GM18498 (cell line): ENCODE data around the gene PBX3.

Experiments used
- ATAC-seq: cut with Tn5 transposase; IDR thresholded peaks from one replicate; pipeline ENCODE4 v1.9.1; 2021; ENCODE audit warnings: mild to moderate bottlenecking, moderate library complexity; ENCODE audit not compliant: unreplicated experiment

The PBX3 gene

DNA sequence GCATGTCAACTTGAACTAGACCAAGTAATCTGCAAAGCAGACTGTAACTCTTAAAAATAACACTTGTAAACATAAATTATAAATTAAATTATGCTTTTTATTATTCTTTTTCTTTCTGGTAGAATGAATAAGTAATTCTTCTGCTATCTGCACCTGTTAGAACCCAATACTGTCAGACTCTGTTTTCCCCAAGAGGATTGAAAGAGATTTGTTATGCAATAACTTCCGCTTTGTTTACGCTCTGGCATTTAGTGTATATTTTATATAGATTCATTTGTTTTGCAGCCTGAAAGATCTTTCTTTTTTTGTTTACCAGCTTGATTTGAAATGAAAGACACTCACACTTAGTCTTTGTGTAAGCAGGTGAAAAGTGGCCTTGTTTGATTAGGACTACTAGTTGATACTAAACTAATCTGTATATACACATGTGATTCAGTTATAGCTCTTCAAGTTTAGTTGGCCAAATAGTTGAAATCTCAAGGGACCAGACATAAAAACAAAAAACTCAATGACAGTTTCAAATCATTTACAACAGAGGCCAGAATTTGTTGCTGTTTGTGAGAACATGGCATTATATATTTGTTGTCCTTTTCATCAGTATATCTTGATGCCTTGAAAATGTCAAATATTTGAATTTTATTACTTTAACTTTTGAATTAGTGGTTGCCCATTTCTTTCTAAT lies 155.8 kb downstream of the PBX3 start:
- no peak for ATAC-seq

DNA sequence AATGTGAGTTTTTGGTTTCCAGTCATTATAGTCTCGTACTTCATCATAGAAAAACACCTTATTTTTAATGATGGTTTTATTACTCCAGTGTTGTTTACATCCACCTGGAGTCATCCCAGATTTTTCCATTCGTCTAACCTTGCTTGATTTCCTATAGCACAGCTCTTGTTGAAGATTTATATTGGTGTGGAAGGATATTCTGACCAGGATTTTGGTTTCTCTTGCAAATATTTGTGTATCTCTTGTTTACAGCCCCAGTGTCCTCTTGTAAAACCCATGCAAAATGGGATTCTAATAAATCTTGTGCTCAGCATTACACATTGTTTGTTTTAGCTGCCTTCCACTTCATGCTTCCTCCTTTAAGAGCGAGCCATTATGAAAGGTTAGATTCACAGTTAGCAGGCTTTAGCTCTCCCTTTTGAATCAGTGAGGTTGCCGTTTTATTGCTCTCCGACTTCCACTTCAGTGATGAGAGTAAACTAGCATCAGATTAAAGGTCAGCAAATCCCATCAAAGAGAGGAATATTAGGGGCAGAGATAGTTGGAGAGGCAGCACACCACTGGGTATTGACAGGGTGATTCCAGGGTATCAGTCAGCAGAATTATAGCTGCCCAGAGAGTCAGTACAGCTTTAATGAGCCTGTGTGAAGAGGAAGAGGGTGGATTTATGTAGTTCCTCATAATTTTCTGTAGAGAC lies 157.1 kb downstream of the PBX3 start:
- no peak for ATAC-seq

DNA sequence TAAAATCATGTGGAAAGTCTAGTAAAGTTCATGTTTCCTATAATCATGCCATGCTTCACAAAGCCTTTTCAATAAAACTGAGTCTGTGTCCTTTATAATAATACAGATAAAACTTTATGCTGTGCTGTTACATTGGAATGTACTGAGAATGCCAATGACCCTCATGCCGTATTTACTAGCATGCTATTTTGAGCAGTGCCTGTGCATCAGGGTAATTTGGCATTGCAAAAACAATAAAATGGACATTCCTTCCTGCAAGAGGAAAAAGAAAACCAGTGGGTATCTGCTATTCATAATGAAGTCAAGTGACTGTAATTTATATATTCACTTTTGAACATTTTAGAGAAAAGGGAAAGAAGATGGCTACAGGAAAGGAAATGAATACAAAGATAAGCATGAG lies 159.0 kb downstream of the PBX3 start:
- ATAC-seq = no peak

DNA sequence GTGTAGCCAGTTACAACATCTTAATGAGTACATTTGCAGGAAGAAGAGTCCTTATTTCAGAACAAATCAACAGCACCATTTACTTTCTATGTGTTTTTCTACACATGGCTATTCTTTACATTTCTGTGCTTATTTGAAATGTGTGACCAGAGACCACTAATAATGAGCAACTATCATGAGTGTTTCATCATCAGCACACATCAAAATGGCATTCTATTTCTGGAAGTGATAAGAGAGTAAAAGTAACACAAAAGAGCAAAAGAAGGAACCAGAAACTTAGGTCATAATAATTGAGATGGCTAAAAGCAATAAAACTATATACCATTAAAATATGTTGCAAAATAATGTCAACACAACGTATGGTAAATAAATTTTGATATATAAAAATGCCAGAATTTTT lies 159.7 kb downstream of the PBX3 start:
- ATAC-seq = no peak

DNA sequence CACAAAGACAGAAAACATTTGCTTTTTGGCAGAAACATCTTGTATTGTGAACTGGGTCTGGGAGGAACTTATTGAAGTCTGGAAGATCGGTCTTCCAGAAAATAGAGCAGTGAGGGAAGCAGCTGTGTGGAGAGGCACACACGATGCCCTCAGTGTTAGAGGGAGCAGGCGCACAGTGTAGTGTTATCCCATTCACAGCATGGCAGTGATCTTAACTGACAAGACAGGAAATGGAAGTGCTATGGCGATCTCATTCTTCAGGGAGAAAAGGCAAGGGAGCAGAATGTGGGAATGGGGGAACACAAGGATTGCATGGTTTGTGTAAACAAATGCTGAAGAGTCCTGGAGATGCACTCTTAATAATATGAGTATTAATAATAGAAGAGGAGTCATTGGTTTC lies 161.0 kb downstream of the PBX3 start:
- no peak for ATAC-seq

DNA sequence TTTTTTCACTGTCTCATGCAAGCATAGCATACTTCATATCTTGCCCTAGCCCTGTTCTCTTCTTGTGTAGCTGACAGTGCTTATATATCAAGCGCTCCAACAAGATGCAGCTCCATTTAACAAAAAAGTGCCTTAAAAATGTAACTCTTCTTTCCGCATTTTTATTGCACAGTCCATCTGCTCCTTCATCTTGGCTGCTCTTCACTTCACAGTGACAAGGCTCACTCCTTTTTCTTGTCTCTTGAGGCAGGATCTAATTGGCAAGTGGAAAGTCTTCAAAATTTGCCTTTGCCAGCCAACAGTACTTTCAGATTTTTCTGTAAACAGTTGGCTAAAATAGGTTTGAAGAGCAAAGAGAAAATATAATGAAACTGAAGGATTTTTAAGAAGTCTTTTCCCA lies 161.8 kb downstream of the PBX3 start:
- ATAC-seq = no peak

DNA sequence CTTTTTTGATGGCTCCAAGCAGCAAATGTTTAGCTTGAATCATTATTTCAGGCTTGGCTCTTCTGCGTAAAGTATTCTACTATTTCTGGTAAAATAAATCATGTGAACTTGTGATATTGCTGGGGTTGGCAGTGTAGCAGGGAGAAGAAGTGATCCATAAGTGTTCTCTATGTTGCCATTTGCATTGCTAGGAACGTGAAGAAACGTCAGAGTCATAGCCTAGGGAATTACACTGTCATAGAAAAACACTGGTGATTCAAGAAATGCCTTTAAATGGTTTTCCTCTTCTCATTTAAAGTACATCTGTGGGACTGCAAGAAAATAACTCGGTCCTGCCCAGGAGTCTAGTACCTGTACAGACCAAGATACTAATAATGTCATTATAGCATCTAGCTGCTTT lies 162.3 kb downstream of the PBX3 start:
- no peak for ATAC-seq

DNA sequence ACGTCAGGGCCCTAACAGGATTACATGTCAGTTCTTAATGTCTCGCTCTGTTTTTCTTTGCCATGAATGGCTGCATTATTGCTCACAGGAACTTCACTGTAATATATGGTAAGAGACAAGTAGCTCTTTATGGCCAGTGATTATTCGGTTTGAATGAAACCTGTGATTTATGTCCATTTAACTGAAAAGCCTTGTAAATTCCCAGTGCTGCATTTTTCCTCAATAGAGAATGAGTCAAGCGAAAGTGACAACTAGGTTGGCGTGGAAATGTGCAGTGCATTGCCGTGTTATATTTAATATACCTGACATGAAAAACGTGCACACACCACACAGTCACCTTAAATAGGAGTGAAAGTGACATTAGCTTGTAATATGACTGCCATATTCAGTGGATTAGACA lies 163.1 kb downstream of the PBX3 start:
- no peak for ATAC-seq

DNA sequence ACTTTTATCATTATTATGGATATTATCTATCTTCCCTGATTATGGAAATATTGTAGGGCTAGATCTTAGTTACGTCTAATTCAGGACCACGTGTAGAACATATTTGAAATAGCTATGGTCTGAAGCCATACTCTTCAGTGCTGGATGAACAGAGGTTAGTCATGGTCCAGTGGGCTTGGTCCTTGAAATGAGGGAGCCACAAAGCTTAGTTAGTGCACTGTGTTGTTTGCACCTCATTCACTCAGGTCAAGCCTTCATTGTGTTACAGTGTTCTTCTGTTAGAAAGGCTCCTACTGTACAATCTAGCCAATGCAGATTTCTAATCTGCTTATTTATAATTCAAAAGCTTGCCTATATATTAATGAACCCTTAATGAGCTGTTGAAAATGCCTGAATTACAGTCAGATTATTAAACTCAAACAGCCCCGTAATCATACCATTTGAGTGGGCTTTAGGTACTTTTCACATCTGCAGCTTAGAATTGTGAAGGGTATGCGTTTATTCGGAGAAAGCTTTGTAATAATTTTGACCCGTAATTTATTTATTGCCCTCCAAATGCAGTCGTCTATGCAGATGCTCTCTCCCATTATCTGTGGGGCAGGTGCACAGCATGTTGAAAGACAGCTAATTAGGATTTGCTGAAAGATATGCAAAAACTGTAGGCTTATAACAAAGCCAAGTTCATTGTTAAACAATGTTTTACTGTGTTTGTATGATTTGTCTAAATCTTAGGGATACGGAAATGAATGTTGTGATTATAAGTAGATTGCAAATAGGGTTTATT lies 164.9 kb downstream of the PBX3 start:
- ATAC-seq = no peak

DNA sequence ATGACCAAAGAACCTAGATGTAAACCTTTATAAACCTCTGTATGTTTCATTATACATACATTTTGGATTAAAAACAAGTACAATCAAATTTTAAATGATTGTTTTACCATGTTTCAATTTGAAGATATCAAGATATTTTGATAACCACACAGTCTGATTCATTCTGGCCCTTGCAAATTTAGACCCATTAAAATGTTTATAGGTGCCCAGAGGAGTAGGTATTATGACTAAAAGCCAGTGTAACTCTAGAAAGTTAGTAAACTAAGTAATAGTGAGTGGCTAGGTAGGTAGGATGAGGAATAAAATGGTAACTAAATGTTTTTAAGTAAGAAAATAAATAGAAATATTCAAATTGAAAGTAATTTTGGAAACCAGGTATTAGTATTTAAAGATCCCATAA lies 165.5 kb downstream of the PBX3 start:
- no peak for ATAC-seq

DNA sequence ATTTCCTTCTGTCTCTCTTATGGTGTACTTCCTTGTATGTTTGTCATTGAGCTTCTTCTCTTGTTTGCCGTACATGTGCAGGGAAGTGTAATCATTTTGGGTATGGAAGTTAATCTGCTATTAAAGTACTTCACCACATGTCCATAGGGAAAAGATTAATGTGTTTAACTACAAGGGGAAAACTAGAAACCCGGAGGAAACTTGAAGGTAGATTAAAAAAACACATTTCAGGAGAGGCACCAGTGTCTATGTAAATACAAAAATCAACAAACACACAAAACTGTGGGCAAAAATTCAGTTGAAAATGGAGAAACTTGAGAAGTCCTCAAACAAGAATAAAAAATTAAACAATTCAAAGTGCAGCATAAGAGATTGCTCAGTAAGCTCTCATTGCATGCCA lies 166.4 kb downstream of the PBX3 start:
- no peak for ATAC-seq

DNA sequence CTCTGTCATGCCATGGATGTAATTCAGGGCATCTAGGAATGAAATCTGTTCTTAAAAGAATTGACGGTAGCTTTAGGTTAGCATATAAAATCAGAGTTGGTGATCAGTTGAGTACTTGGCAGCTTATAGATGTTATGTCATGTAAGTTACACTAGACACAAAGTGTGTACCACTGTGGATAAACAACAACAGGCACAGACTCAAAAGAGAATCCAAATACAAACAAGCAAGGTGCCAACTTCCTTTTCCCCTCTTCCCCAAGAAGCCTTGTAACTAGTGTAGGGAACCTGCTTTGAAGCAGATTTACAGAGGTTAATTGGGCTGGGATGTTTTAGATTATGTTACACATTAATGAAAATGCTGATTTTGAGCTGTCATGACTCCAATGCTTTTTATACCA lies 167.2 kb downstream of the PBX3 start:
- no peak for ATAC-seq

DNA sequence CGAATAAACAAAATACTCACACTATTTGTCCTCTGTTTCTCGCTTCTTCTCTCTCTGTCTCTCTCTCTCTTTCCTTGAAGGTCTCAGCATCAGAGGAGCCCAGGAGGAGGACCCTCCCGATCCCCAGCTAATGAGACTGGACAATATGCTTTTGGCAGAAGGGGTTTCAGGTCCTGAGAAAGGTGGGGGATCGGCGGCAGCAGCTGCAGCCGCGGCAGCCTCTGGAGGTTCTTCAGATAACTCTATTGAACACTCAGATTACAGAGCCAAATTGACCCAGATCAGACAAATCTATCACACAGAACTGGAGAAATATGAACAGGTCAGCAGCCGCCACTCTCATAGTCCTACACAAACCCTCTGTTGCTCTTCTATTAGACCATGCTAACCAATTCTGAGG lies 168.4 kb downstream of the PBX3 start:
- no peak for ATAC-seq

DNA sequence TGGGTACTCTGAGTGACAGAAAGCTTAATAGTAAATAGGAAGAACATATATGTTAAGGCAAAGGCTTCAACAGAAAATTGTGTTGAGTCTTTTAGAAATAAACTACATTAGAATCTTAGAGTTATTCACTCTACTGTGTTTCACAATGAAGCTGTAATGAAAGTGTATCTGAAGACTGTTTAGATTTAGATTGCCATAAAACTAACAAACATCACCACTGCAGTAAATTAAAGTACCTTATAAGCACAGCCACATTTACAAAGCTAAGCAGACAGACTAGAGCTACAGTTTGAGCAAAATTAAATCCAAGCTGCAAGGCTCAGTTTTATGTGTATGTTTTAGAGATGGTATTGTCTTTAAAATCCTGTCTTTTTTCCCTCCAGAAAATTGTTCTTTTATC lies 172.4 kb downstream of the PBX3 start:
- ATAC-seq = no peak

DNA sequence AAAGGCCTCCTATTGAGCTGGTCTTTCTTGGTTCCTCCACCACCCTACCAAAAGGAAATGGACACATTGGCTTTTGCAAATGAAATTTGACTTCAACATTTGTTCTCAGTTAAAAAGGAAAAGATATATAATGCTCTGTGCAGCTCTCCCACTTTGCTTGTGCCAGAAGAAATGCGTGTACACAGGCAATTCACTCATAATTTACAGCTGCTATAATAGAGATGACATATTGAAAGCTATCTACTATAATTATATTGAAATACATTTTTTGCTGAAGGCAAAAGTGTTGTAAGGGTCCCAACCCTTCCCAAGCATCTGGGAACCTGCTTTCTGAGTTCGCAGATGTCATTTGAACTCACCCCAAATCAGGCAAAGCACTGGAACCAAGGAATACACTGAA lies 173.2 kb downstream of the PBX3 start:
- ATAC-seq = no peak

DNA sequence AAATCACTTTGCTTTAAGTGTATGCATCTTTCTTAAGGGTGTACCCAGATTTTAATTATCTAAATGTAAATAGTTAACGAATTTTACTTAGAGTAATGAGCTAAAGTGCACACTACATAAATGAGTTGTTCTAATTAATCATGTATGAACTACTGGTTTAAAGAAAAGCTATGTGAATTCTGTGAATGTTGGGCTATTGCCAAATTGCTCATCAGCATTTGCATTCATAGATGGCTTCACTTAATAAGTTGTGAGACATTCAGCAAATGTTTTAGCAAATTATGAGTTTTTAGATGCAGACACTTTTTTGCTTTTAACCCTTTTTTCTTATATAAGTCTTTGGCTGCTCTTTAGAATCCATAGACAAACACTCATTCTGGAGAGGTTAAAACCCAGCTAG lies 175.7 kb downstream of the PBX3 start:
- no peak for ATAC-seq

DNA sequence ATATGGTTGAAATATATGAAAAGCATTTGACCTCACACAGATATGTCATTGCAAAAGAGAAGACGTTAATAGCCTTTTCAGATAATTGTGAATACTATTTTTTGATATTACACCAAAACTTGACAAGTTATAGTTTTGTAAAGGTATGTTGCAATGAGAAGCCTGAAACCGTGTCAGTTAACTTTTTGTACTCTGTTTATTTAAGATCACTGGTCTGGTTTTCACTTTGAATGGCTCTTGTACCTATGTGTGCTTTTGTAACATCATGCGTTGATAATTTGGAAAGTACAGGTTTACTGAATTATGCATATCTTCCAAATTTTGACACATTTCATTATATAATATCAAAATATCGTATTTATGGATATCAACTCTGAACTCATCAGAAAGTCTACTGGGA lies 177.2 kb downstream of the PBX3 start:
- ATAC-seq = no peak

DNA sequence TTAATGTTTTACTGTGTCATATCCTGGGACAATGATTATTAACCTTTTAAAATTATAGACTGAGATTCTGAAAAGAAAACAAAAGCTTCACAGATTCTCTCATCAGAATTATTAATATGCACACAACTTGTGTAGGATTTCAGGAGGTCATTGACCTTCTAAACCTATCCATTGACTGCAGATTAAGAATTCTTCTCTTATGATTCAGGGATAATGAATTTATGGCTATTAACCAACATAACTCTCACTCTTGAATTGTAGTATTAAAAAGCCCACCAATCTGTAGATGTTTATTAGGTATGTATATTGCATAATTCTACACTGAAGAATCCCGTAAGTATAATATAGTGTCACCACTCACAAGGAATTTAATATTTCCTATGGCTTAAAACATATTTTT lies 179.8 kb downstream of the PBX3 start:
- ATAC-seq = no peak

DNA sequence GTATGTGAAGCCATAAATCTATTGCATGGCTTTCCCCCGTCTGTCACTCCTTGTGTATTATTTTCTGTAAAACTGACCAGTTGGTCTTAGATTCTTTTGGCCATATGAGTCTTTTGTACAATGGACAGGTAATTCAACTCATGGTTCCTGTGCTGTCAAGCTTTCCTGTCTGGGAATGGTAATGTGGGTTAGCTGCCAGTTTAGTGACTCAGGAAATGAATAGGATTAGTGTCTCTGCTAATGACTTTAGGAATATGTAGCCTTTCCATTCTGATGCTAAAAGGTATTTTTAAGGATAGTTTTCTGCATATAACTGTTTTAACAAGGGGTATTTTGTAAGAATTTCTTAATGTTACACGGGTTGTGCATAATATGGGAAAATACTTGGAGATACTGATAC lies 182.7 kb downstream of the PBX3 start:
- ATAC-seq = no peak

DNA sequence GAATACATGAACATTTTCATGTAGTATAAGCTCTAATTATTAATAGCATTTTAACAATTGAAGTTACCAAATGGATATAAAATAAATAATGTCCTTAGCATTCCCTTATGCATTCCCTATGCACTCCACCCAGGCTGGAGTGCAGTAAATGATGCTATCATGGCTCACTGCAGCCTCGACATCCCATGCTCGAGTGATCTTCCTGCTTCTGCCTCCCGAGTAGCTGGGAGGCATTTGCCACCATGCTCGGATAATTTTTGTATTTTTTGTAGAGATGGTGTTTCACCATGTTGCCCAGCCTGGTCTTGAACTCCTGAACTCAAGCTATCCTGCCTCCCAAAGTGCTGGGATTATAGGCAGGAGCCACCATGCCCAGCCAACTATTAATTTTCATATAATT lies 184.0 kb downstream of the PBX3 start:
- ATAC-seq = no peak

DNA sequence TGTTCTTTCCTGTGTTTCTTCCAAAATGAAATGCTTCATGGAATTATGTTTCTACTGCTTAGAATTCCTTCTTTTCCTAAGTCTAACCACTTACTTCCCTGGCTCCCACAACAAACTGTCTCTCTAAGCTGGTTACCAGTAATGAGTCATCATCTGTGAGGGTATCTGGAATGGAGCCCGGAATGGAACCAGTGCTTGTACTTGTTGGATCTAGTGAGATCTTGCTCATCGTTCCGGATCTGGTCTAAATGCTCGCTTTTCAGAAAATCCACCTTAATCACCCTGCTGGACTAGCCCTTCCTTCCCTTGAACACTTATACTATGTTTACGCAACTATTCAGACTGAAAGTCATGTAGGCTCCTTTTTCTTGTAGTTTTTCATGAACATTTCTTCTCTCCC lies 184.8 kb downstream of the PBX3 start:
- ATAC-seq = no peak

DNA sequence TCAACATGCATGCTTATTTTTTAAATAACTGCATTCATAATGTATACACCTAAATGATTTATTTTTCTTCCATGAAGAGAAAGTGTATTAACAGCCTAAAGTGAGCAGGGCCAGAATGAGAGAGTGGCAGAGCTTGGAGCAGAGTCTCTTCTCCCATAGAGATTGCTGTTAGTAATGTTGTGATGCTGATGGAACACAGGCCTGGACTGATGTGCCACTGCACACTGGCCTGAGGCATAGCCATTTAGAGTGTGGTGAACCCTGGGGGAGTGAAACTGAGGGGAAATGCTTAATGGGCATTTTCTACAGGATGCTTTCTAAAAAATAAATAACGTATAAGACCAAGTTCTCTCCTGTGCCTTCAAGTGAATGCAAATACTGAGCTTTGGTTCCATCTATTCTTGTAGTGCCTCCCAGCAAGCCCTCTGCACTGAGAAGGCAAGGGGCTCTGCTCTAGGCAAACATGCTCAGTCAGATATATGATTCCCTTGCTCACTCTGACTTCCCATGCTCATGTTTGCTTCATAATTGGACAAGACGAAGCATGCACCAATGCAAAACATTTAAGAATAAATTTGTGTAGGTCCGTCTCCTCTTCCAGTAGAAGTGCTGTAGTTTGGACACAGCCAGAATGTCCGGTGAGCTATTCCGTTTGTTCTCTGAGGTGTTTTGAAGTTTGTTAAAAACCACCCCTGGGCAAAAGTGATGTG lies 185.7 kb downstream of the PBX3 start:
- no peak for ATAC-seq
